CD4-positive, alpha-beta T cell (primary cell): ENCODE results near the gene TMEM200A. TPM values are rescaled to one million over a fixed set of nuclear protein-coding genes. Genes with fewer than 3 reads are reported as not detected.

Experiments
- ATAC-seq: fragments of 200-7000 bp; cut with Tn5 transposase; one replicate; pipeline ENCODE4 v1.10.0; 2022; ENCODE audit warnings: mild to moderate bottlenecking; ENCODE audit not compliant: poor library complexity
- CTCF ChIA-PET: fragments of 350-600 bp; sonication (Branson Sonifier 250); formaldehyde crosslinking; loops from one replicate; lab custom pipeline; 2021; ENCODE audit warnings: antibody characterized with exemption, inconsistent platforms; lab: Charles Lee
- POLR2A ChIA-PET: fragments of 350-600 bp; sonication (Branson Sonifier 250); formaldehyde crosslinking; loops from one replicate; lab custom pipeline; 2021; ENCODE audit warnings: antibody characterized with exemption, inconsistent platforms; lab: Charles Lee
- DNase-seq, 14 experiments: peaks; one replicate each; pipeline ENCODE4 v3.0.0-alpha.2; 2013 to 2020; ENCODE audit warnings: mixed read lengths in 2 of 14
- H3K27ac ChIP-seq, 2 donors: one replicate each; pipeline versions ENCODE4 v1.5.1 to v1.7.0; 2013; ENCODE audit warnings: low read length in 2 of 2, low read depth in 1 of 2, mild to moderate bottlenecking in 1 of 2
- H3K27me3 ChIP-seq, 2 experiments: 1 replicate in 1 of 2; 2 replicates in 1 of 2; pipeline versions ENCODE4 v1.6.1 to v1.7.0; 2013; ENCODE audit warnings: low read length in 2 of 2, control low read depth in 1 of 2, mild to moderate bottlenecking in 1 of 2, moderate library complexity in 1 of 2; ENCODE audit not compliant: insufficient read depth in 2 of 2, control insufficient read depth in 1 of 2
- H3K36me3 ChIP-seq: one replicate; pipeline ENCODE4 v1.6.1; 2013; ENCODE audit warnings: low read length, control low read depth; ENCODE audit not compliant: insufficient read depth
- H3K4me1 ChIP-seq: one replicate; pipeline ENCODE4 v1.6.1; 2013; ENCODE audit warnings: low read length, control low read depth; ENCODE audit not compliant: insufficient read depth
- H3K4me3 ChIP-seq: one replicate; pipeline ENCODE4 v1.5.1; 2013; ENCODE audit warnings: mild to moderate bottlenecking, low read length, moderate library complexity
- H3K9me3 ChIP-seq, 2 experiments: 1 replicate in 1 of 2; 2 replicates in 1 of 2; pipeline versions ENCODE4 v1.6.1 to v1.7.0; 2013; ENCODE audit warnings: low read length in 2 of 2, mild to moderate bottlenecking in 2 of 2, control low read depth in 1 of 2, moderate library complexity in 1 of 2; ENCODE audit not compliant: control insufficient read depth in 1 of 2, insufficient read depth in 1 of 2
- H3K27ac Mint-ChIP-seq: one replicate; pipeline ENCODE4 v1.8.0; 2020; ENCODE audit warnings: mixed read lengths
- H3K27me3 Mint-ChIP-seq: one replicate; pipeline ENCODE4 v1.8.0; 2021; ENCODE audit warnings: mixed read lengths
- H3K36me3 Mint-ChIP-seq: one replicate; pipeline ENCODE4 v1.8.0; 2021; ENCODE audit warnings: low read depth, mixed read lengths
- H3K4me1 Mint-ChIP-seq: one replicate; pipeline ENCODE4 v1.8.0; 2021; ENCODE audit warnings: low read depth, mixed read lengths
- H3K4me3 Mint-ChIP-seq: one replicate; pipeline ENCODE4 v1.8.0; 2020; ENCODE audit warnings: mild to moderate bottlenecking, mixed read lengths
- H3K9me3 Mint-ChIP-seq: one replicate; pipeline ENCODE4 v1.8.0; 2020; ENCODE audit warnings: mixed read lengths
- CTCF ChIP-seq: fragments of 200-600 bp; IDR thresholded peaks from one replicate; pipeline ENCODE4 v1.8.0; 2022; ENCODE audit warnings: antibody characterized with exemption, mild to moderate bottlenecking
- intact Hi-C, 2 experiments: fragments of 100-400 bp; cut with DNase I in 1 of 2; cut with micrococcal nuclease in 1 of 2; formaldehyde crosslinking; loops; one replicate each; pipeline versions ENCODE4 v1.15.1 to v1.9.0; 2023 to 2025; cut with DNase I, micrococcal nuclease
- total RNA-seq, 174 experiments: library from RNA in 2 of 174; stranded (reverse) in 2 of 174; gene quantifications; one replicate each; pipeline ENCODE4 v1.2.3 and lab custom pipeline; 2021 to 2026

The TMEM200A gene
- total RNA-seq, 2 experiments from 2014 or later = 0.30 to 0.34 TPM

GRCh38 chr6:130431346-130431852 is 65.6 kb downstream of the TMEM200A start:
- H3K4me3 ChIP-seq = no peak overlapping the region
- H3K36me3 ChIP-seq = no peaks in the 10 kb centered on the region
- no peaks in the 10 kb centered on the region for H3K4me1 ChIP-seq
- Mint-ChIP-seq H3K27me3 (no peaks in the 10 kb centered on the region), H3K4me1 (no peaks in the 10 kb centered on the region), H3K36me3 (no peaks in the 10 kb centered on the region), H3K9me3 (no peaks in the 10 kb centered on the region), H3K27ac (no peak overlapping the region), H3K4me3 (no peak overlapping the region)
- CTCF ChIA-PET = no interaction called here
- no peaks in the 10 kb centered on the region for H3K27me3 ChIP-seq
- no peaks in the 10 kb centered on the region for H3K9me3 ChIP-seq
- no peak for TF ChIP-seq CTCF
- ATAC-seq = no peak
- POLR2A ChIA-PET = no interaction called here
- intact Hi-C loops = no loop called here
- DNase-seq = no peak
- H3K27ac ChIP-seq = no peak overlapping the region

DNA sequence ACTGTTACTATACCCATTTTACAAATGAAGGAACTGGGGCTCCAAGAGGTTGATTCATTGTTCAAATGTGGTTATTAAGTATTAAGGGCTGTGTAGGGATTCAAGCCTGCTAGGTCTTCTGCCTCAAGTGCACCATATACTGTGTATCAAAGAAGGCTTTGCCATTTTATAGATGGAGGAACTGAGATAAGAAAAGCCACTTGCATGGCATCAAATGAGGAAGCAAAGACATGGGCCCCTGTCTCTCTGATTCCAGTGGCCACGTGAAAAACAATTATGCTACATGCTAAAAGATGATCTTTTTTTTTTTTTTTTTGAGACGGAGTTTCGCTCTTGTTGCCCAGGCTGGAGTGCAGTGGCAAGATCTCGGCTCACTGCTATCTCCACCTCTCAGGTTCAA is 67.0 kb downstream of the TMEM200A start:
- Mint-ChIP-seq H3K27ac (no peak overlapping the region), H3K4me3 (no peak overlapping the region), H3K36me3 (no peaks in the 10 kb centered on the region), H3K27me3 (no peaks in the 10 kb centered on the region), H3K9me3 (no peaks in the 10 kb centered on the region), H3K4me1 (no peaks in the 10 kb centered on the region)
- DNase-seq = no peak
- CTCF ChIA-PET = no interaction called here
- H3K4me3 ChIP-seq = no peak overlapping the region
- ATAC-seq = no peak
- H3K9me3 ChIP-seq = no peaks in the 10 kb centered on the region
- intact Hi-C loops = no loop called here
- POLR2A ChIA-PET = no interaction called here
- no peaks in the 10 kb centered on the region for H3K36me3 ChIP-seq
- no peaks in the 10 kb centered on the region for H3K27me3 ChIP-seq
- no peak overlapping the region for H3K27ac ChIP-seq
- no peak for TF ChIP-seq CTCF
- H3K4me1 ChIP-seq = no peaks in the 10 kb centered on the region

GRCh38 chr6:130434174-130434873 is 68.5 kb downstream of the TMEM200A start:
- DNase-seq = no peak
- no peaks in the 10 kb centered on the region for H3K9me3 Mint-ChIP-seq
- no peak for ATAC-seq
- H3K4me3 Mint-ChIP-seq = no peak overlapping the region
- H3K27me3 Mint-ChIP-seq = no peaks in the 10 kb centered on the region
- intact Hi-C loops = no loop called here
- no peak for TF ChIP-seq CTCF
- ChIA-PET CTCF (no interaction called here), POLR2A (no interaction called here)
- Histone ChIP-seq H3K27me3 (no peaks in the 10 kb centered on the region), H3K4me3 (no peak overlapping the region), H3K36me3 (no peaks in the 10 kb centered on the region), H3K27ac (no peak overlapping the region), H3K4me1 (no peaks in the 10 kb centered on the region), H3K9me3 (no peaks in the 10 kb centered on the region)
- H3K36me3 Mint-ChIP-seq = no peaks in the 10 kb centered on the region
- no peak overlapping the region for H3K27ac Mint-ChIP-seq
- no peaks in the 10 kb centered on the region for H3K4me1 Mint-ChIP-seq
